ENCODE results near the gene KIF13A.
"Not testable (repeated sequence)": the region's sequence is repeated elsewhere in the genome, so short reads cannot be mapped to it uniquely, and the experiment has no call there.

Gene KIF13A

DNA sequence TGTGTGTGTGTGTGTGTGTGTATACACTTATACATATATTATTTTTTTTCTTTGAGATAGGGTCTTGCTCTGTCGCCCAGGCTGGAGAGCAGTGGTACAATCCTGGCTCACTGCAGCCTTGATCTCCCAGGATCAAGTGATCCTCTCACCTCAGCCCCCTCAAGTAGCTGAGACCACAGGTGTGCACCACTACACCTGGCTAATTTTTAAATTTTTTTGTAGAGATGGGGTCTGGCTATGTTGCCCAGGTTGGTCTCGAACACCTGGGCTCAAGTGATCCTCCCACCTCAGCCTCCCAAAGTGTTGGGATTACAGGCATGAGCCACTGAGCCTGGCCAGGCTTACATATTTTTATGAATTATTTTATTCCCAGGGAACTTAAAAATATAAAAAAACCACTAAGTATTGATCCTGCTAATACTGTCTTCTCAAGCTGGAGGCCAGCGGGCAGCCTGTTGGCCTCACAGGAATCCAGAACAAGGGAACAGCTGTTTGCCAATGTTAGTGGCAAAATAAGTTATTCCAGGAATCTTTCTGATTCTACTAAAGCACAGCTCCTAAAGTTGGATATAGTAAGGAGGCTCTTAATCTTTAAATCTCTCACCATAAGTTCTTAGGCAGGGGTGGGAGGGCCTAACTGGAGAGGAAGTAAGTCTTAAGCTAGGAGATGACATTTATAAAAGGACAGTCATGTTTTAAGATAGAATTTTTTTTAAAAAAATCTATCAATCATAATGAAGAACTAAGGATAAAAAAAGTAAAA lies 145.2 kb downstream of the KIF13A start:
- DNase-seq, result no peak

DNA sequence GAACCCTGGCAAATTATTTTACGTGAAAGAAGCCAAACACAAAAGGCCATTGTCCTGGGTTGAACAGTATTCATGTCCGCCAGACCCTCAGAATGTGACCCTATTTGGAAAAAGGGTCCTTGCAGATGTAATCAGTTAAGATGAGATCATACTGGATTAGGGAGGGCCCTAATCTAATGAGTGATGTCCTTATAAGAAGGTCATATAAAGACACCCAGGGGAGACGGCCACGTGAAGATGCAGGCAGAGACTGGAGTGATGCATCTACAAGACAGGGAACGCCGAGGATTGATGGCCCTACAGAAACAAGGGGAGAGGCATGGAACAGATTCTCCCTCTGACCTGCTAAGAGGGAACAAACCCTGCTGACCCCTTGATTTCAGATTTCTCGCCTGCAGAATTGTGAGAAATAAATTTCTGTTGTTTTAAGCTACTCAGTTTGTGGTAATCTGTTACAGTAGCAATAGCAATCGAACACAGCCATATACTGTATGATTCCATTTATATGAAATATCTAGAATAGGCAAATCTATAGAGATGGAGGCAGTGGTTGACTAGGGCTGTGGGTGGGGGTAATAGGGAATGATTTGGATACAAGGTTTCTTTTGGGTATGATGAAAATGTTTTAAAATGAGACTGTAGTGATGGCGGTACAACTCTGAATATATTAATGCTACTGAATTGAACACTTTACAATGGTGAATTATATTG lies 147.8 kb downstream of the KIF13A start:
- no peak for DNase-seq

DNA sequence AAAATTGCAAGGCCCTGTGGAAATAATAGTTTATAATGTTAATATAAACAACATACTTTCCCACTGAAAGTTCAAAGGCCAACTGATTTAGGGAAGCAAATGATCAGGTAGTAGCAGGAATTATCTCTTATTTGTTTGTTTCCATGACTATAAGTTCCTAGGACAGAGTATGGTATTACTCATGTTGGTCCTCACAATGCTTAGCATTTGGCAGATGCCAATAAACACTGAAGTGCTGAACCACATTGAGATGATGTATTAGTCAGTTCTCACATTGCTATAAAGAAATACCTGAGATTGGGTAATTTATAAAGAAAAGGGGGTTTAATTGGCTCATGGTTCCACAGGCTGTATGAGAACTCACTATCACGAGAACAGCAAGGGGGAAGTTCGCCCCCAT lies 151.1 kb downstream of the KIF13A start:
- no peak for DNase-seq

DNA sequence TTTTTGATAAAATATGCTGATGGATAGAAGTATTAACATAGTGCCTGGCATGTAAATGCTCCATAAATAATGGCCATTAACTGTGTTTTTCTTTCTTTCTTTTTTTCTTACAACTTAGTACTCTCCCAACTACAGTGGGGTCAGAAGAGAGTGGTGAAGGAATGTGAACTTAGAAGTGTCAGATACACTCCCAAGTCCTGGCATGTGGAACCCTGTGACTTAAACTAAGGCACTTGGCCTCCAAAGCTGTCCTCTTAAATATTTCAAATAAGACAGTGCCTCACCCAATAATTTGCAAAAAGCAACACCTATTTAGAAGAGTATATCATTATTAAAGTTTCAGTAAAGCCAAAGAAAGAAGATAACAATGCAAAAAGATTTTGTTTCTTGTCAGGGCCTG lies 151.7 kb downstream of the KIF13A start:
- no peak for DNase-seq

DNA sequence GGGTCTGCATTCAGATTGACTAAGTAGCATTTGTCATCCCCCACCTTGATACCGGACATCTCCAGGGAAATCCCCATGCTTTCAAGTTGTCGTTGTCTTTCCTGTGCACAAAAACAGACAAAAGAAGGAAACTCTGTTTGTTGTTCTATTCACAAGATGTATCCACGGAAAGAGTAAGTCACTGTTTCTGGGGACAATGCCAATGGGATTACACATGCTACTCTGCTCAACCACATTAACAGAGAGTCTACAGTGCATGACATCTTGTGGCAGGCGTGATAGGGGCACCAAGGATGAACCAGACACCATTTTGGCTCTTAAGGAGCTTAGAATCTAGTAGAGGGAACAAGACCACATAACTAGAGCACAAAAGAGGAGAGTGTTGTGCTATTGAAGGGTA lies 156.3 kb downstream of the KIF13A start:
- no peak for DNase-seq

DNA sequence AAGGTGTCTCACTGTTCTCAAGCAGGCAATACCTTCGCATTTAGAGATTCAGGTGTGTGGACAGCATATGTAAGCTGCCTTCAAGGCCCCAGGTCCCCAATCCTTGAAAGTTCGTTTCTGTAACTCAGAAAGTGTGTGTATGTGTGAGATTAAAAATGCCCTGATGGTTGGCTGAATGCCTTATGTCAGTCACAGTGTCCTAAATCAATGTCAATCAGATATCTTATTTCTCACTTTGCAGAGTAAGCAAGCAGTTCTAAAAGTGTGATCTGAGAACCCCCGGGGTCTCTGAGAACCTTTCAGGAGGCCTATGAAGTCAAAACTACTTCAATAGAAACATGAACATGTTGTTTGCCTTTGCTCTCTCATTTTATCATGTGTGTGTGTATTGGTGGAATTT lies 157.5 kb downstream of the KIF13A start:
- DNase-seq, result no peak

DNA sequence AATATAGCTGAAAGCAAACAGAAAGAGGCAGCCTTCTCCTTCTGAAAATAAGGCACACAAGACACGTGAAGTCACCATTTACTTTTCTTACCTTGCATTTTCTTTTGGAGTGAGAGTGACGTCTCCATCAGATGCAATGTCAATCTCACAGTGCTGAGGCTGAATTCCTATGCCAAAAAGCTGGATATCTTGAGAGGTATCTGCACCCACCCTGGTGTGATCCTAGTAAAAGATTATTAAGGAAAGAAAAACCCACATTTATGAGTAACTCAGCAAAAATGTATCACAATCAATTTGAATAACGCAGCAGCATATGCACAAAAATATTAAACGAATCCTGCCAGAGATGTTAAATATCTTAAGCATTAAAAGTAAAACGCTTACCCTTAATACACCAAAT lies 159.3 kb downstream of the KIF13A start:
- DNase-seq, result no peak

DNA sequence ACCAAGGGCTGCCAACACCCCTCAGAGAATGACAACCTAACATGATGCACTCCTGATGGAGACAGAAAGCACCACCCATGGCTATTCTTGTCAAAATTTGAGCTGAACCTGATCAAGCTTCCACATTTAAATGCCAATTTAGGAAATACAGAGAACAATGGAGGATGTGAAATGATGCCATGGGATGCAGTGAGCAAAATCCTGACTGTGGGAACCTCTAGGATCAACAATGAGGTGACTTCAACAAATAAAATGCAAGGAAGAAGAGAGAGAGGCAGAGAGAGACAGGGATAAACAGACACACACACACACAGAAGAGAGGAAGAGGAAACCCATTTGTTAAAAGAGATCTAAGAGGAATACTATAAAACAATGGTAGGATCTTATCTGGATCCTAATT lies 161.1 kb downstream of the KIF13A start:
- no peak for DNase-seq

DNA sequence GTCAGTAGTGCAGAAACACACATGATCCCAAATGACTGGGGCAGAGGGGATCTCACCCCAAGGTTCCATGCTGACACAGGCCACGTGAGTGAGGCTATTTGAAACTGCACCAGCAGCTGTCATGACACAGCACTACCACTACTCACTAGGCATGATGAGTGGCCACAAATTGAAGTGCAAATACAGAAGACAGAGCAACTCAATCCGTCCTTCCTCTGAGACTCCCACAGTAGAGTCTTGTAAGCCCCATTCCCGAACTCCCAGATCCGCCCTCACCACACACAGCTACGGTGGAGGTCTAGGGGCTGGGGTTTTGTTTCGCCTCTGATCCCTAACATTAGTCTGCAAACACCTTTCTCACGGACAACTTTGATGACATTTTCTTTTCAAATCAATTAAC lies 167.4 kb downstream of the KIF13A start:
- no peak for DNase-seq

DNA sequence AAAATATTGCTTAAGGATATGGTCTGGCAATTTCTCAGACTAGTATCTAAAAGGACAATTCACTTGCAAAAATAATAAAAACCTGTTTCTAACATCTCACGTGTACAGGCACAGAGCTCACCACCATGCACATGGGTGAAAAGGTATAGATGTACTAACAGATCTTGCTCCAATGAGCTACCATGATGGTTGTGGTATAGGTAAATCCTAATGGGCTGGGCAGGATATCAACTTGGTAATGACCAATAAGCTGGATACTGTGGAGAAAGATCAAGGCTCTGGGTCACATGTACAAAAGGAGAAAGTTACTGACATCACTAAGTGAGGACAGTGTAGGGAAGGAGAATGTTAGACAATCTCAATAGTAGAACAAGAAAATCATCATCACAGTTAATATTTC lies 169.7 kb downstream of the KIF13A start:
- no peak for DNase-seq

DNA sequence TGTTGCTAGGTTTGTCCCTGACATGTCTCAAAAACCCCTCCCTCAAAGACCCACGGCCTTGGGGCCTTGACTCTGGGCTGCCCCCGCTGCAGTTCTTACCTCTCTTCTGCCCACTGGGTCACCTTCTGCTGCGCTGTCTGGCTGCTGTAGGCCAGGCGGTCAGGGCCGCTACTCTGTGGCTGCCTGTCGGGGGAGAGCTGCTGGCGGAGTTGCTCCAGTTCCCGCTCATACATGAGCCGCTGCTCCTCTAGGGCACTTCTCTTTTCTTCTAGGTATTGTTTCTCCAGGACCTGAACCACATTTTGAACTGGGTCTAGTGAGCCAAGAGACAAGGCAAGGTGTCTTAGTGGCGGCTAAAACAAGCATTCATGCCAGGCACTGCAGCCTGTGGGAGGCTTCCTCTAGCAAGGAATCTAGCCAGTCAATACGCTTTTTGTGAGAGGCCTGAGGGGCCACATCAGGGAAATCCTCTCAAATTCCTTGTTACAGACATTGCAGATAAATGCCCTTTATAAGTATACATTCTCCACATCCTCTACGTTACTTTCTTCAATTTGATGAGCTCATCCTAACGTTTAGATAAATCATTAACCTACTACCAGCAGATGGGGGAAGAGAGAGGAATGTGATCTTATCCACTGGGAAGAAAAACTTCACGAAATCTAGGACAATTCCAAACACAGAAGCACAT lies 170.4 kb downstream of the KIF13A start:
- DNase-seq, result no peak

DNA sequence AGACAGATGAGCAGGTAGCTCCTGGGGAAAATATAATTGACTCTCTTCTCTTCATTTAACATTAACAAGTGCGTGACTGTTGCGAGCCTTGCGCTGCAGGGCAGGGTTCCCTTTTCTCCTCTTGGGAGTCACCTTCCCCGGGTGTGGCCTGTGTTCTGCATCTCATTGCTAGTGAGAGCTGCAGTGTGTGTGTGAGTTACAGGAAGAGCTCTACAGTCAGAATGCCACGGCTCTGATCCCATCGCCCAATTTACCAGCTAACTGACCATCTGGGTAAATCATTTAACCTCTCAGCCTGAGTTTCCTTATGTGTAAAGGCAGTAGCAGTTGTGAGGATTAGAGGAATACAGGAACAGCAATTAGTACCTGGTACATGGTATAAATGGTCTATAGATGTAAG lies 173.9 kb downstream of the KIF13A start:
- DNase-seq, result no peak

DNA sequence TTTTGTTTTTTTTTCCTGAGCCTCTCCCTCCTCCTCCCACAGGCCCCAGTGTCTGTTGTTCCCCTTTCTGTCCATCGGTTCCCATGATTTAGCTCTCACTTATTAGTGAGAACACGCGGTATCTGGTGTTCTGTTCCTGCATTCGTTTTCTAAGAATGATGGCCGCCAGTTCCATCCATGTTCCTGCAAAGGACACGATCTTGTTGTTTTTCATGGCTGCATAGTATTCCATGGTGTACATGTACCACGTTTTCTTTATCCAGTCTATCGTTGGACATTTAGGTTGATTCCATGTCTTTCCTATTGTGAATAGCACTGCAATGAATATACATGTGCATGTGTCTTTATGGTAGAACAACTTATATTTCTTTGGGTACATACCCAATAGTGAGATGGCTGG lies 175.1 kb downstream of the KIF13A start:
- DNase-seq, result no peak

DNA sequence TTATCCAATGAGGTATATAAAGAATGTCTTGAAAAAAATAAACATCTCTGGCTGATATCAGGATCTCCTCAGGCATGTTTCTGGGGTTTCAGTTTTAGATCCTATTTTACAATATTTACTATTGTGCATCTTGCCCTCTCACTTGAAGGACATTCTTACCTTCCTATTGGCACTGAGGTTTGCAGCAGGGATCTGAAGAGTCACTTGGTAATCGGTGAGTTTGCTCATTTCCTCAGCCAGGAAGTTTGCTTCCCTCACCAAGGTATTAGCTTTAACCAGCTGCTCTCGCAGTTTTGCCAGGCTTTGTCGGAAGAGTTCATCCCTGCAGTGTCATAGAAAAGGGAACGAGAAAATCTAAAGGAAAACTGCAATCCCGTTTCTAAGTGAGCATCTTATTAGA lies 178.8 kb downstream of the KIF13A start:
- no peak for DNase-seq

DNA sequence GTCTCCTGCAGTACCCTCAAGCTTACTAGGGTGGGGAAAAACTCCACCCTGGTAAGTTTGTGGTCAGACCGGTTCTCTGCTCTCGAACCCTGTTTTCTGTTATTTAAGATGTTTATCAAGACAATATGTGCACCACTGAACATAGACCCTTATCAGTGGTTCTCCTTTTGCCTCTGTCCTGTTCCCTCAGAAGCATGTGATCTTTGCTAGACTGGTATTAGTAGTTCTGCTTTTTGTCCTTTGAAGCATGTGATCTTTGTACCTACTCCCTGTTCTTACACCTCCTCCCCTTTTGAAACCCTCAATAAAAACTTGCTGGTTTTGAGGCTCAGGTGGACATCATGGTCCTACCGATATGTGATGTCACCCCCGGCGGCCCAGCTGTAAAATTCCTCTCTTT lies 180.0 kb downstream of the KIF13A start:
- DNase-seq, result not testable (repeated sequence)

DNA sequence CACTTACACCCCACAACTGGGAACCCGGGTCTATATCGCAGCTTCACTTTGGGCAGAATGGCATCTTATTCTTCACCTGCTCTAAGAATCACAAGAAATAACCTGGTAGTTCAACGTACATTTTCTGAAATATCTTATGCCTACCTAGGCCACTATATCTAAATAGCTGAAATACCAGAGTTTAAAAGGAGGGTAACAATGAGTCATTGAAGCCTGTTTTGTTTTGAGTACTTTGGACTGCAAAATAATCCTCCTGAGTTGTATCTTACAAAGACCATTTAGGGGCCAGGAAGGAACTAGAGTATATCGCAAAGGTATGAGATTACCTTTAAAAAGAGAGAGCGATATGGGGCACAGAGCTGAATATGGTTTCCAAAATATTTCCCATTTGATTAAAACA lies 184.0 kb downstream of the KIF13A start:
- no peak for DNase-seq

DNA sequence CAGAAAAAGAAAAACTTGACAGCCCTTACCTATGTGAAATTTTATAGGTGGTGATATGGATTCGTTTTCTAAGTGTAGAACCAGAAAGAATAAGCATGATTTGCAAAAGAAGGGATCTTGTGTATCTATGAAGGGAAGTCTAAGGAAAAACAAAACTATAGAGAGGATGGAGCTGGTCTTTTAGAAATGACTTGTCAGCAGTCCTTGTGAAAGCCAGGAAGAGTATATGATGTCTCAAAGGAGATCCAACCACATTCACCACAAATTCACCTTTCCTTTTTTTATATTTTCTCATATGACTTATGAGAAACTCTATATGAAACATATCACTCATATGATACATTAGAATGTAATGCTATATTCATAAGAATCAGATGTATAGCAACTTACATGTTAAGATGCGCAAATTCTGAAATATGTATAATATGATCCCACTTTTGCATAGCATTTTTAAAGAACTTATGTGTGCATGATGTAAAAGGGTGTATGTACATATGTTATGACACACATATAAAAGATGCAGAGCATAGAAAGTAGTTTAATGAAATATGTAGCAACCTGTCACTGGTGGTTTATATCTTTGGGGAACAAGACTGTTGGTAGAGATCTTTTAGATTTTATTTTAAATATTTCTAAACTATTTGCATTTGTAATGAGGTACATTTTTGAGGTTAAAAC lies 188.8 kb downstream of the KIF13A start:
- DNase-seq, result no peak

DNA sequence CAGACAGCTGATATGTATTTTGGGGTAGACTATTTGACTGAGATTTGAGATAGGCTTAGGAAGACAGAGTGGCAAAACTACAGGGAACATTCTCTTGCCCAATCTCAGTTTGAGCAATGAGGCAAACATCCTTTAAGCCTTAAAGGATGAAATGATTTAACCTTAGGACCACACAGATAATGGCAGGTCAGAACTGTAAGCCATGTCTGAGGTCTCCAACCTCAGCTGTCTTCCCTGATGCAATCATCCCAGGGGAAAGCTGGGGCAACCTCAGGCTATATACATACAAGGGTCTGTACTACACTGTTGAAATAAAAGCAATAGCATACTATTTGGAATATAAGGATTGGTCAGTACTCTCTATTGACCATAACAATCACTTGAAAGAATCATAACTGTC lies 196.9 kb downstream of the KIF13A start:
- DNase-seq, result no peak

DNA sequence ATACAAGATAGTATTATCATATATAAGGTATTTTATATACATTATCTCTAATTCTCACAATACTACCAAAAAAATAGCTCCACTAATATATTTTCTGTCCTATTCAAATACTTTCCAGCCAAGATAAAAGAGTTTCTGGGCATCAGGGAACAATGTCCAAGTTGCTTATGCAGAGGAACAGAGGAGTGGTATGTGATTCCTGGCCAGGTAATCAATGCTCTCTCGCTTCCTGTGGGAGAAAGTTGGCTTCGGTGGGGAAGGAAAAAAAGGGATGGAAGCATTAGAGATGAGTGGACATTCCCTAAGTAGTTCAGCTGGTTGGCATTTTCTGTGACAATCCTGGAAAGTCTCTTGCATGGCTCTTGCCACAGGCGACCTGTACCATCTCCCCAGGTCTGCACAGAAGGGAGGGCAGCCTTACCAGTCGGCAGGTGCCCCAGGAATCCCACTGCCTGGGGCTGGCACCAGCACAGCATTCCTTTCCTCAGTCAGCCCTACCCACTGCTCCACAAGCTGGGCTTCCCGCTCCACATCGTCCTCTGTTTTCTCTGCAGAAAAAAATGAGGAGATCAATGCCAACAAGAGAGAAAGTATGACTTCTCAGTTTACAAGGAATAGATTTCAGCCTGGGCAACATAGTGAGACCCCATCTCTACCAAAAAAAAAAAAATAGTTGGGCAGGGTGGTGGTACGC lies 202.2 kb downstream of the KIF13A start:
- no peak for DNase-seq

DNA sequence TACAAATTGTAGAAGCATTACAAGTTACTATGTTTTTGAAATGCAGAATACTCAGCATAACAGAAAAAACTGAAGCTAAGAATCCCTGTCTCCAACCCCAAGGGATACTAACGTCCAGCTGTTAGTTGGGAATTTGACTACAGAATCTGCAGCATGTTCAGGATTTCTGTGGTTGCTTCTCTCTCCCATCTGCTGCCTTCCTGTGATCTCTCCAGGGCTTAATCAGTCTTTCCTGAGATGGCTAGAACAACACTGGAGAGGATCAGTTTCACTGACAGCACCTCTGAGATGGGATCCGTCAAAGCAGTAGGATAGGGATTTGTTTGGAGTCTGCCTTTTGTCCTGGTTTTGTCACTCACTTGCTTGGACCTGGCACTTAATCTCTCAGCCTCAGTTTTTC lies 207.4 kb downstream of the KIF13A start:
- DNase-seq, result no peak

DNA sequence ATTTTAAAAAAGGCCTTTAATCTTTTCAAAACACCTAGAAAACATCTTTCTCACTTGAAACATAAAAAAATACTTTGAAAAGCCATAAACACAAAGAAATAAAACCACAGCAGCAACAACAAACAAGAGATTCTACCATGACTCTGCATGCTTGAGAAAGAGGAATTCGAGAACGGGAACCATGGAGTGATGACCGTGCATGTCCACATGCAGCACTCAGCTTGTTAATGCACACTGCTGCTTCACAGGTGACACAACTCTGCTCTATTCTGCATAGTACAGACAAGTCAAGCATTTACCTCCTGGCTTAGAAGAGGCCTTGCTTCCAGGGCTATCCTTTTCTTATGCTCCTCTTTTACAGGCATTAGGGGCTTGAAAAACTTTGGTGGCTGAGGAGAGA lies 215.8 kb downstream of the KIF13A start:
- no peak for DNase-seq

DNA sequence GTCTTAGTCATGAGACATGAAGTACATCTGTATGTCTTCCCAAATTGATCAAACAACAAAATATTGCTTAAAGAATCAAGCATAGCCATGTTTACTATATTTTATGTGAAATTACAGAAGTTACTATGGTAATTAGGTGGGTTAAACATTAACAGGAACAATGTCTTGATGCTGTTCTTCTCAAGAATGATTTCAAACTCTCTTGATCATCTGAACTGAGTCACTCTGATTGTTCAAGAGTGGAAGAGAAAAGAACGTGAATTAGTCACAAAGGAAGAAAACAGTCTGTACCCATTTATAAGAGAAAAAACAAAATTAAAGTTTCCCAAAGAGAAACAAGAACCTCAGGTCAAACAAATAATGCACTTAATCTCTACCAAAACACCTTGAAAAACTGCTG lies 218.6 kb downstream of the KIF13A start:
- no peak for DNase-seq

DNA sequence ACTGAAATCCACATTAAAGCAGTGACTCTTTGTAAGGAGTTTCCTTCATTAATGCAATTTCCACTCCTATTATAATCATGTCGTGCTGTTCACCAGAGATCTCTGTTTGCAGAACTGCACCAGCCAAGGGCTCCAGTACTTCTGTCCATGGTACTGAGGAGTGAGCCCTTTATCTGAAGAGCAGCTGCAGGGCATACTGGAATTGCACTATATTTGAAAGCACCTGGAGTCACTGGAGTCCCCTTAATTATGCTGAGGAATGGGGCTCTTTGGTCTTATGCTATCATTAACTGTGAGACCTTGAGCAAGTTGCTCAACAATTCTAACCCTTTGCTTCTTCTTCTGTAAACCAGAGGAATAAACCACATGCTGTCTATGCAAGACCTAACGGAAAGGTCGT lies 219.0 kb downstream of the KIF13A start:
- no peak for DNase-seq

All from CD4-positive, alpha-beta T cell treated with Interleukin-17A for 4 hours (primary cell).